PC-3 (cell line): ENCODE data around the gene FAM209A.

Experiments used
- EZH2 ChIP-seq: fragments of 300-600 bp; sonication (generic); IDR thresholded peaks from one replicate; pipeline ENCODE4 v1.6.1; 2017; ENCODE audit warnings: antibody characterized with exemption, mild to moderate bottlenecking, low read length; ENCODE audit not compliant: unreplicated experiment
- EZH2phosphoT487 ChIP-seq: fragments of 300-600 bp; sonication (generic); IDR thresholded peaks from 2 replicates; pipeline ENCODE4 v1.6.1; 2018; ENCODE audit warnings: mild to moderate bottlenecking, antibody characterized with exemption, low read length, borderline replicate concordance
- TF ChIP-seq, protein P1 (sequence below): fragments of 300-600 bp; sonication (generic); conservative IDR thresholded peaks from 2 replicates; pipeline ENCODE4 v1.5.1; 2017; ENCODE audit warnings: antibody characterized with exemption, low read depth, mild to moderate bottlenecking, low read length

DNA sequence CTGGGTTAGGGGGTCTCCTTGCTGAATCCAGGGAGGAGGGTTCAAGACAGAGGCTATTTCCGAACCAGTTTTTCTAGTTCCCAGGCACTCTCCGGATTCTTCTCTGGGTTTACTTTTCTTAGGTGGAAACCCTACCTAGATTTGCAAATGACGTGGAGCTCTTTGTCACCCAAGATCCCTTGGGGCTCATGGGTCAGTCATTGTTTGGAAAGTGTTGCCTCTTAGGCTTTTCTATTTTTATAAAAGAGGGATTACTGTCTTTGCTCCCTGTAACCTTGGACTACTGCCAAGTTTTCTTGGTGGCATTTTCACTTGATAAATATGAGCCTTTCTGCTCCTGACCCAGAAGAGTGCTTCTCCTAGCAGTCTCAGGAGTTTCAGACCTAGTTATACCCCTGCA is 42.1 kb downstream of the FAM209A start:
- TF ChIP-seq EZH2phosphoT487 (no peak), EZH2 (no peak)
- TF ChIP-seq, protein P1, sequence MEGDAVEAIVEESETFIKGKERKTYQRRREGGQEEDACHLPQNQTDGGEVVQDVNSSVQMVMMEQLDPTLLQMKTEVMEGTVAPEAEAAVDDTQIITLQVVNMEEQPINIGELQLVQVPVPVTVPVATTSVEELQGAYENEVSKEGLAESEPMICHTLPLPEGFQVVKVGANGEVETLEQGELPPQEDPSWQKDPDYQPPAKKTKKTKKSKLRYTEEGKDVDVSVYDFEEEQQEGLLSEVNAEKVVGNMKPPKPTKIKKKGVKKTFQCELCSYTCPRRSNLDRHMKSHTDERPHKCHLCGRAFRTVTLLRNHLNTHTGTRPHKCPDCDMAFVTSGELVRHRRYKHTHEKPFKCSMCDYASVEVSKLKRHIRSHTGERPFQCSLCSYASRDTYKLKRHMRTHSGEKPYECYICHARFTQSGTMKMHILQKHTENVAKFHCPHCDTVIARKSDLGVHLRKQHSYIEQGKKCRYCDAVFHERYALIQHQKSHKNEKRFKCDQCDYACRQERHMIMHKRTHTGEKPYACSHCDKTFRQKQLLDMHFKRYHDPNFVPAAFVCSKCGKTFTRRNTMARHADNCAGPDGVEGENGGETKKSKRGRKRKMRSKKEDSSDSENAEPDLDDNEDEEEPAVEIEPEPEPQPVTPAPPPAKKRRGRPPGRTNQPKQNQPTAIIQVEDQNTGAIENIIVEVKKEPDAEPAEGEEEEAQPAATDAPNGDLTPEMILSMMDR = no peak
